Skeletal muscle cell (primary cell): ENCODE data around the gene ZNF611.
A peak's percentile ranks its signal among the peaks of the same experiment; 100 is the strongest.
"Not testable (repeated sequence)": the region's sequence is repeated elsewhere in the genome, so short reads cannot be mapped to it uniquely, and the experiment has no call there.

Experiments
- DNase-seq: peaks from one replicate; pipeline ENCODE4 v3.0.0-alpha.2; 2010; ENCODE audit warnings: low read depth
- H3K4me3 ChIP-seq: 2 replicates; pipeline ENCODE4 v1.5.1; 2011; ENCODE audit warnings: low read depth, mild to moderate bottlenecking, control low read depth, low read length, moderate library complexity

The ZNF611 gene

DNA sequence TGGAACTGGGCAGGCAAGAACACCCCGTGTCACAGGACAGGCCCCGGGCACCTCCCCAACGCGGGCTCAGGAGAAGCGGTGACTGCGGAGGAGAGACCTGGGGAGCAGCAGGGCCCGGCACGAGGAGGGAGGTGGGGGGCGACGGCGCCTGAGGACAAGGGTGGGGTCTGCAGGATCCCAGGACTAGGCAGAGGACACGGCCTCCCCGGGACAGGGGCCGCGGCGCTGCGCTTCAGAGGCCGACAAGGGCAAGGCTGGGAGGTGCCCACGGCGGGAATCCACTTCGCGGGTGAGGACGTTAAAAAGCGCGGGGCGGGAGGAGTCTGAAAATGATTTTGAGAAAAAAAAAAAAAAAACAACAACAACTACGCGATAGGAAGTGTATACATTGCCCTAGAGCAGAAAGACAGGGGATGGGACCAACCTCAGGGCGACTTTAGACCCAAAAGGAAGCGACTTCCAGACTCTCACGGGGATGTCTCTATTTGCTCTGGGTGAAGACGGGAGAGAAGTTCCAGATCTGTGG lies 44.9 kb downstream of the ZNF611 start:
- no peak for DNase-seq
- H3K4me3 ChIP-seq: peak overlapping the region; percentile 59

- not testable (repeated sequence) for DNase-seq
- H3K4me3 ChIP-seq: peak overlapping the region; percentile 59
These were observed 45.7 kb downstream of the ZNF611 start for GRCh38 chr19:52688925-52689796.

GRCh38 chr19:52688335-52688734 lies 46.5 kb downstream of the ZNF611 start:
- no peak overlapping the region for H3K4me3 ChIP-seq

GRCh38 chr19:52687684-52688083 lies 47.2 kb downstream of the ZNF611 start:
- no peak overlapping the region for H3K4me3 ChIP-seq
- no peak for DNase-seq

More at GRCh38 chr19:52688335-52688734, 46.5 kb downstream of the ZNF611 start:
- DNase-seq: no peak

GRCh38 chr19:52685811-52686210 lies 49.0 kb downstream of the ZNF611 start:
- no peak overlapping the region for H3K4me3 ChIP-seq
- DNase-seq: no peak

DNA sequence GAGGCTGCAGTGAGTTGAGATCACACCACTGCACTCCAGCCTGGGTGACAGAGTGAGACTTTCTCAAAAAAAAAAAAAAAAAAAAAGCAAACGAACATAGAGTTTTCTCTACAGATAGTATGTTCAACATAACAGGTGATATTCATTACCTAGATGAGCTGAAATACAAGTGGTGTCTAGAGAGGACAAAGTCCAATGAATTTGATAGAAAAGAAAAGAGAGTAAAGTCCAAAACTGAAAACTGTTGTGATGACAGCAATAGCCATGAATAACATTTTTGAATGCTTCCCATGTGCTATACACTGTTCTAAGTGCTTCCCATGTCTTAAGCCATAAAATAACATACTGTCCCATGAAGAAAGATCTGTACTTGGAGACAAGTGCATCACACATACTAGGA lies 53.6 kb downstream of the ZNF611 start:
- not testable (repeated sequence) for H3K4me3 ChIP-seq, DNase-seq

DNA sequence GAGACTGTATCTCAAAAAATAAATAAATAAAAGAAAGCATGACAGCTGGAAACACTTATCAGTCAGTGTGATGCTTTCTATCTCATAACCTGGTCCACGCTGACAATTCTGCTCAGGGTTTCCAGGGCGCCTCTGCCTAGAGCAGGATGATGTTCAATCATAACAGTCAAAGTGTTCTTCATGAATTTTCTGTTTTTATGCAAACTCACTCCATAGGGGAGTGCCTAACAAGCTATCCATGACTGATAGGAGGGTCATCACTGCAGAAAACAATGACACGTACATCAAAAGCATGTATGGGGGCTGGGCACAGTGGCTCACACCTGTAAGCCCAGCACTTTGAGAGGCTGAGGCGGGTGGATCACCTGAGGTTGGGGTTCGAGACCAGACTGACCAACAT lies 55.2 kb downstream of the ZNF611 start:
- H3K4me3 ChIP-seq: no peak overlapping the region

DNA sequence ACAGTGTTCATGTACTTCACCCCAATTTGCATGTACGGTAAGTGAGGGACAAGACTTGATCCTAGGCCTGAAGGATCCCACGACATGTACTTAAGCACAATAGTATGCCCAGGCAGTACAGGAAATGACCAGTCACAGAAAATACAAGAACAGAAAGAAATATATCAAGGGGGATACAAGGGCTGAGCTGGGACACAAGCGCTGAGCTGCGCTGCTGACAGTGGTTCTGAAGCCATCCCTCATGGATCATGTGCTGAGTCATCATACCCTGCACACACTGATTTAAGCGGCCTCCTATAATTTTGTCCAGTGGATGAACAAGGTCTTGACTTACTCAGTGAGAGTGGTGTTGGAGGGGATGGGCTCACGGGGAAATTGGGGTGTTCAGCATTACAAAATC lies 59.6 kb downstream of the ZNF611 start:
- not testable (repeated sequence) for H3K4me3 ChIP-seq, DNase-seq

More for the DNA sequence above, 55.2 kb downstream of the ZNF611 start:
- DNase-seq: no peak

- no peak for DNase-seq
- H3K4me3 ChIP-seq: no peak overlapping the region
These were observed 61.8 kb downstream of the ZNF611 start for GRCh38 chr19:52673014-52673413.

- no peak overlapping the region for H3K4me3 ChIP-seq
- no peak for DNase-seq
These were observed 64.8 kb downstream of the ZNF611 start for GRCh38 chr19:52670046-52670445.

DNA sequence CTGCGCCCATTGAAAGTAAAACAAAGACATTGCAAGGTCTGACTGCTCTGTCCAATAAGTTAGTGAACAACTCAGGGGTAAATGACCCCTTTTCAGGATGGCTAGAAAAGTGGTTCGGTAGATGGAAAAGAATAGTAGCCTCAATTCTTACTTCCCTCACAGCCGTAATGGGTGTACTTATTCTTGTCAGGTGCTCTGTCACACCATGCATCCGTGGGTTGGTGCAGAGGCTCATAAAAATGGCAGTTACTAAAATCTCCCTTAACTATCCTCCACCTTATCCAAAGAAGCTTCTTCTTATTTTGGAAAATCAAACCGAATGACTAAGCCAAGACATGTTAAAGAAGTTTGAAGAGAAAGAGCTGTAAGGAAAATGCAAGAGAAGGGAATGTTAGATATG lies 65.3 kb downstream of the ZNF611 start:
- DNase-seq: no peak
- H3K4me3 ChIP-seq: no peak overlapping the region

- no peak overlapping the region for H3K4me3 ChIP-seq
- DNase-seq: no peak
These were observed 66.9 kb downstream of the ZNF611 start for GRCh38 chr19:52667972-52668371.

- DNase-seq: no peak
- no peak overlapping the region for H3K4me3 ChIP-seq
These were observed 68.3 kb downstream of the ZNF611 start for GRCh38 chr19:52666506-52666905.

GRCh38 chr19:52665529-52665928 lies 69.3 kb downstream of the ZNF611 start:
- DNase-seq: no peak

DNA sequence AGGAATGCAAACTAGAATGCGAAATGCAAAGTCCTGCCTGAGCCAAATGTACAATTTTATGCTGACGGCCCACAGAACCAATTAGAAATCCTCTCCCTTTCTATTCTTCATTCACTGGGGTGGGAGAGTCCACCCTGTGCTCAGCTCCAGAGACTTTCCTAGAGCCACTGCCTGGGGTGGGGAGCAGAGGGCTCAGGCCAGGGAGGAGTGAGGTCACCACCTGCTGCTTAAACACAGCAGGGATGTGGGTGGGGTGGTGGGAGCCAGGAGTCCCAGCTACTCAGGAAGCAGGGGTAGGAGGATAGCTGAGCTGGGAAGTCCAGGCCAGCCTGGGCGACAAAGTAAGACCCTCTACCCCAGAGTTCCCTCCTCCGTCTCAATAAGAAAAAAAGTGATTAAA lies 69.8 kb downstream of the ZNF611 start:
- no peak for DNase-seq

More at GRCh38 chr19:52665529-52665928, 69.3 kb downstream of the ZNF611 start:
- H3K4me3 ChIP-seq: no peak overlapping the region

DNA sequence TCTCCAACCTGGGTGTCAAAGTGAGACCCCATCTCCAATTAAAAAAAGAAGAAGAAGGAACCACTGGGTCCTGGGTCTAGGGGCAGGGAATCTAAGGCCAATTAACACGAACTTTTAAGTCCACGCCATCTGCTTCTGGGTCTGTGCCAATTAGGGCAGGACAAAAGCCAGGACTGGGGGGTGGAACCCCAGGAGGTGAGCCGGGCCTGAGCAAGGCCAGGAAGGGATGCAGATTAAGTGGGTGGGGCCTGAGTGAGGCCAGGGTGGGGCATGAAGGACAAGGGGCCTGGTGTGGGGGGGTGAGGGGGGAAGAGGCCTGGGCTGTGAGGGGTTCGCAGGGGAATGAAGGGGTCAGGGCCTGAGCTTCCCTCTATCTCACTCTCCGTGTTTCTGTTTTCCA lies 70.4 kb downstream of the ZNF611 start:
- no peak for DNase-seq
- H3K4me3 ChIP-seq: no peak overlapping the region

More for the DNA sequence above, 69.8 kb downstream of the ZNF611 start:
- H3K4me3 ChIP-seq: no peak overlapping the region

DNA sequence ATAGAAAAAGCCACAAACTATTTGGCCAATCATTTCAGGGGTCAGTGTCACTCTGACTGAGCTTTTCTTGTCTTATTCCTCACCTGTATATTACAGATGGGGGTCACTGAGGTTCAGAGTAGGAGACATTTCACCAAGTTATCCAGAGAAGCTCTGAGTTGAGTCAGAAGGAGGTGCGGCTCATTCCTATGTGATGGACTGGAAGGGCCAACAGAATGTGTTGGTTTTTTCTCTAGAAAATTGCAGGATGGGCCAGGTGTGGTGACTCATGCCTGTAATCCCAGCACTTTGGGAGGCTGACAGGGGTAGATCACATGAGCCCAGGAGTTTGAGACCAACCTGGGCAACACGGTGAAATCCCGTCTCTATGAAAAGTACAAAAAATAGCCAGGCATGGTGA lies 72.2 kb downstream of the ZNF611 start:
- H3K4me3 ChIP-seq: no peak overlapping the region
- DNase-seq: no peak

GRCh38 chr19:52660981-52661380 lies 73.9 kb downstream of the ZNF611 start:
- H3K4me3 ChIP-seq: no peak overlapping the region
- DNase-seq: no peak

- DNase-seq: no peak
- H3K4me3 ChIP-seq: no peak overlapping the region
These were observed 75.8 kb downstream of the ZNF611 start for GRCh38 chr19:52659013-52659412.

- DNase-seq: no peak
- no peak overlapping the region for H3K4me3 ChIP-seq
These were observed 76.2 kb downstream of the ZNF611 start for GRCh38 chr19:52658595-52658994.

GRCh38 chr19:52653161-52653560 lies 81.7 kb downstream of the ZNF611 start:
- no peak for DNase-seq
- H3K4me3 ChIP-seq: no peak overlapping the region
